Spinal cord (tissue), 10 donors: ENCODE results near the gene SMYD3. TPM values are rescaled to one million over a fixed set of nuclear protein-coding genes. Genes with fewer than 3 reads are reported as not detected.

ENCODE experiments used
- DNase-seq, 6 donors: peaks; one replicate each; pipeline versions ENCODE4 v3.0.0 to v3.0.0-alpha.2; 2013 to 2015; ENCODE audit warnings: low spot score in 6 of 6, low read depth in 4 of 6
- H3K27ac ChIP-seq: one replicate; pipeline ENCODE4 v1.5.1; 2013; ENCODE audit warnings: low read depth, low read length, control low read depth
- H3K27me3 ChIP-seq: one replicate; pipeline ENCODE4 v1.6.1; 2013; ENCODE audit warnings: low read length; ENCODE audit not compliant: control insufficient read depth, insufficient read depth
- H3K36me3 ChIP-seq: one replicate; pipeline ENCODE4 v1.6.1; 2013; ENCODE audit warnings: low read length; ENCODE audit not compliant: control insufficient read depth, insufficient read depth
- H3K4me1 ChIP-seq: one replicate; pipeline ENCODE4 v1.6.1; 2013; ENCODE audit warnings: low read length; ENCODE audit not compliant: control insufficient read depth, insufficient read depth
- H3K4me3 ChIP-seq: one replicate; pipeline ENCODE4 v1.5.1; 2013; ENCODE audit warnings: low read depth, low read length, control low read depth
- H3K9me3 ChIP-seq: one replicate; pipeline ENCODE4 v1.6.1; 2013; ENCODE audit warnings: low read length; ENCODE audit not compliant: control insufficient read depth, insufficient read depth
- WGBS: methylation state at CpG from one replicate; pipeline ENCODE4 v1.1.5; 2013; ENCODE audit warnings: missing lambda C conversion rate; ENCODE audit not compliant: insufficient coverage; 5-methylcytosine and 5-hydroxymethylcytosine counted together
- polyA plus RNA-seq, 2 donors: library from polyadenylated mRNA; unstranded; fragments of 120-200 nt; gene quantifications; one replicate each; pipeline ENCODE4 v1.2.1, GENCODE V29; 2013; ENCODE audit not compliant: insufficient read length in 2 of 2
- total RNA-seq, 2 donors: library from RNA; depleted of rRNA in 1 of 2; stranded (reverse); fragments of 120-200 nt in 1 of 2; fragments of >200 nt in 1 of 2; gene quantifications; one replicate each; pipeline versions ENCODE4 v1.2.3 to v1.2.4, GENCODE V29; 2013 to 2014
- donor health status: healthy.

Gene SMYD3
- total and polyA plus RNA-seq, 4 donors: 37.5 to 54.4 (median 49.4) TPM

GRCh38 chr1:245762396-245762910 lies 744.6 kb downstream of the SMYD3 start:
- DNase-seq: no peak
- WGBS: 88% methylated on average over 16 of the region's 19 CpGs
- no peak overlapping the region for H3K4me3 ChIP-seq

GRCh38 chr1:245760301-245760700 lies 746.8 kb downstream of the SMYD3 start:
- Histone ChIP-seq H3K27ac (no peak overlapping the region), H3K4me1 (peaks cover 5% of the 10 kb centered on the region), H3K4me3 (no peak overlapping the region), H3K36me3 (peaks cover 2% of the 10 kb centered on the region), H3K9me3 (peaks cover 2% of the 10 kb centered on the region), H3K27me3 (no peaks in the 10 kb centered on the region)
- DNase-seq: no peak
- WGBS: 96% methylated on average over 3 of the region's 4 CpGs

More at GRCh38 chr1:245762396-245762910, 744.6 kb downstream of the SMYD3 start:
- Histone ChIP-seq H3K27me3 (no peaks in the 10 kb centered on the region), H3K36me3 (peaks cover 2% of the 10 kb centered on the region), H3K27ac (no peak overlapping the region), H3K4me1 (peaks cover 5% of the 10 kb centered on the region), H3K9me3 (no peaks in the 10 kb centered on the region)

DNA sequence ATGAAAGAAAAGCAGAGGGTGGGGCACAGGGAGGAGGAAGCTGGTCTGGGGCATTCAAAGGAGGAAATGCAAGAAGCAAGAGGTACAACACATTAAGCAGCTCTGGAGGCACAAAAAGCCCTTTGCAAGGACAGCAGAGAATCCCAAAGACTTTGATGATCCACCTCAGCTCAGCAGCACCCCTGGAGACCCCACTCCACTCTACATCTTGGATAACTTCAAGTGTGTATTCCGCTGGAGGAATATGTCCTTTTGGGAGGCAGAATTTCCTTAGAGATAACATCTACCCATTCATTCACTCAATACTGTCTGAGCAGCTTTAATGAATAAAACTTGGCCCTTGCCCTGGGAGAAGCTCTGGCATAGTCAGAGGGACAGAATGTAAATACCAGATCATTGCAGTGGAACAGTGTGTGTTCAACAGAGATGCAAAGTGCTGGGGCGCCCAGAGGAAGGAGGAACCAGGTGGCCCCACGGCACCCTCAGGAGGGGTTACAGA lies 752.6 kb downstream of the SMYD3 start:
- H3K27me3 ChIP-seq: no peaks in the 10 kb centered on the region
- no peak overlapping the region for H3K4me3 ChIP-seq
- H3K36me3 ChIP-seq: no peaks in the 10 kb centered on the region
- WGBS: 100% methylated on average over 1 of the region's 3 CpGs
- H3K9me3 ChIP-seq: peaks cover 2% of the 10 kb centered on the region
- peaks cover 11% of the 10 kb centered on the region for H3K4me1 ChIP-seq
- DNase-seq: no peak
- no peak overlapping the region for H3K27ac ChIP-seq

DNA sequence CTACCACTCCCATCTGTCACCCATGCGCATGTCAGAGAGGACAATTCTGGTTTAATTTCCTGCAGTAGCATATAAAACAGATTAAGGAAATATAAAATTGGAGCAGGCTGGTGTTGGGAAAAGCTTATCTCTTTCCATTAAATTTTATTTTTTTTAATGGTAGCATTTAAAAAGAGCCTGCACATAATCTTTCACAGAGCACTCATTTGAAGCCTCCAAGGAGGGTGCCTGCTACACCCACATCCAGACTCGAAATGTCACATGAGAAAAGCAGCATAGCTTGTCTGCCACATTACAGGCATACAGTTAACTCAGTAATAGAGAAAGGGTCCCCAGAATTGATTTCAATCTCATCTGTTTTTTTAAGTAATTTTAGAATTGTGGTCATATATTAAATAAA lies 753.3 kb downstream of the SMYD3 start:
- H3K27ac ChIP-seq: no peak overlapping the region
- no peaks in the 10 kb centered on the region for H3K27me3 ChIP-seq
- peaks cover 11% of the 10 kb centered on the region for H3K4me1 ChIP-seq
- WGBS: no CpG with 5 or more reads among the region's 2 CpGs
- H3K9me3 ChIP-seq: peaks cover 2% of the 10 kb centered on the region
- no peaks in the 10 kb centered on the region for H3K36me3 ChIP-seq
- DNase-seq: peak in 1 of 6 donors; percentile 53
- no peak overlapping the region for H3K4me3 ChIP-seq

- Histone ChIP-seq H3K9me3 (peaks cover 2% of the 10 kb centered on the region), H3K36me3 (no peaks in the 10 kb centered on the region), H3K27ac (no peak overlapping the region), H3K4me3 (no peak overlapping the region), H3K4me1 (peaks cover 11% of the 10 kb centered on the region), H3K27me3 (no peaks in the 10 kb centered on the region)
- WGBS: 94% methylated on average over 2 of the region's 3 CpGs
- DNase-seq: no peak
These were observed 754.5 kb downstream of the SMYD3 start for GRCh38 chr1:245752561-245752960.

GRCh38 chr1:245751726-245752470 lies 755.2 kb downstream of the SMYD3 start:
- H3K36me3 ChIP-seq: no peaks in the 10 kb centered on the region
- peaks cover 11% of the 10 kb centered on the region for H3K4me1 ChIP-seq
- H3K27ac ChIP-seq: no peak overlapping the region
- 51% methylated on average over 10 of the region's 12 CpGs for WGBS
- no peak overlapping the region for H3K4me3 ChIP-seq
- peaks cover 2% of the 10 kb centered on the region for H3K9me3 ChIP-seq
- peak in 1 of 6 donors; percentile 38 for DNase-seq
- no peaks in the 10 kb centered on the region for H3K27me3 ChIP-seq

- H3K9me3 ChIP-seq: peaks cover 2% of the 10 kb centered on the region
- H3K4me1 ChIP-seq: peaks cover 11% of the 10 kb centered on the region
- H3K4me3 ChIP-seq: no peak overlapping the region
- WGBS: 49% methylated on average over 4 of the region's 4 CpGs
- no peak for DNase-seq
- no peaks in the 10 kb centered on the region for H3K27me3 ChIP-seq
- H3K36me3 ChIP-seq: no peaks in the 10 kb centered on the region
- H3K27ac ChIP-seq: no peak overlapping the region
These were observed 756.0 kb downstream of the SMYD3 start for GRCh38 chr1:245751116-245751515.

DNA sequence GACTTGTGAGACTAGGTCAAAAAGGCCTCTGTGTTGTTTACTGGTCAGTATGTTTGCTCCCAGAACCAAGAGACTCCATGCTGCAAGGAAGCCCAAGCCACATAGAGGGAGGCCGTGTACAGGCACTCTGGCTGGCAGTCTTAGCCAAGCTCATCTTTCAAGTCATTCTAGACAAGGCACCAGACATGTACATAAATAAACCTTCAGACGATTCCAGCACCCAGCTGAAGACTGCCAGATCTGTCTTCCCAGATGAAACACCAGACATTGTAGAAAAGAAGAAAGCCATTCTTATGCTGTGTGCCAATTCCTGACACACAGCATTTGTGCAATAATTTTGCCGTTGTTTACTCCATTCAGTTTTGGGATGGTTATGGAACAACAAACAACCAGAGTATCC lies 756.8 kb downstream of the SMYD3 start:
- no peak overlapping the region for H3K4me3 ChIP-seq
- H3K4me1 ChIP-seq: peaks cover 11% of the 10 kb centered on the region
- no peak overlapping the region for H3K27ac ChIP-seq
- H3K27me3 ChIP-seq: no peaks in the 10 kb centered on the region
- peak in 1 of 6 donors; percentile 52 for DNase-seq
- H3K36me3 ChIP-seq: no peaks in the 10 kb centered on the region
- WGBS: 83% methylated on average over 1 of the region's 3 CpGs
- no peaks in the 10 kb centered on the region for H3K9me3 ChIP-seq

DNA sequence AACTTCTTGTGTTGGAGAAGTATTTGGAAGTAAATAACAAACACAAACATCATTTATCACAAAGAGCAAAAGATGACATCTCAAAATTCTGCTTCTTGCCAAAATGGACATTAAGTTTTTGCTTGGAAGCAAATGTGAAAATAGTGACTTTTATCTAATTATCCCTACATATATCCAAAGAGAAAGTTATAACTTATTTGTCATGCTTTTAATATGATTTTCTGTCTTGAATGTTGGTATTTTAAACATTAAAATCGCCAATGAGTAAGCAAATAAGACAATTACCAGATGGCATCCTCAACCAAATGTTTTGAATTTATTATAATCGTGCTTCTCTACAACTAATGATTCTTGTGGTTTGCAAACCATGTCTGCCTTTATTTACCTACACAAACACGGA lies 758.0 kb downstream of the SMYD3 start:
- 83% methylated on average over 2 of the region's 3 CpGs for WGBS
- Histone ChIP-seq H3K4me3 (no peak overlapping the region), H3K36me3 (no peaks in the 10 kb centered on the region), H3K9me3 (no peaks in the 10 kb centered on the region), H3K4me1 (peaks cover 11% of the 10 kb centered on the region), H3K27ac (no peak overlapping the region), H3K27me3 (no peaks in the 10 kb centered on the region)
- no peak for DNase-seq

DNA sequence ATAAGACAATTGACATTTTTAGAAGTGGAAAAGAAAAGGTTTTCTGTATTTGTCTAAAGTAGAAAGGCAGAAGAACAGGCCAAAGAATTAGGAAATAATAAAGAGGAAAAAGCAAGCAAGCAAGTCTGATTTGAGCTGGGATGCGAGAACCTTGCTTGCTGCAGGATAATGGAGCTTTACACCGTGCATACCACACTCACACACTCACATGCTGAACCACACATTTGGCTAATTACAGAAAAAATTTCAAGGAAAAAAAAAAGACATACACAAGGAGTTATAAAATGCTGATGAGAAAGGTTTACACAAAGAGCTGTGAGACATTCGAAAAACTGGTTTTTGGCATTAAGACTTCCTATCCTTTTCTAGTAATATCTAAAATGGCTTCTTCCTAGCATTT lies 758.4 kb downstream of the SMYD3 start:
- WGBS: no CpG with 5 or more reads among the region's 3 CpGs
- peaks cover 11% of the 10 kb centered on the region for H3K4me1 ChIP-seq
- no peak overlapping the region for H3K27ac ChIP-seq
- no peaks in the 10 kb centered on the region for H3K27me3 ChIP-seq
- H3K36me3 ChIP-seq: no peaks in the 10 kb centered on the region
- no peak overlapping the region for H3K4me3 ChIP-seq
- no peaks in the 10 kb centered on the region for H3K9me3 ChIP-seq
- peak in 1 of 6 donors; percentile 26 for DNase-seq
